CD4-positive, alpha-beta T cell treated with Interferon gamma for 1 hour (primary cell): Measurements from ENCODE around the gene GSC2.

ENCODE experiments used
- DNase-seq: peaks from one replicate; pipeline ENCODE4 v3.0.0-alpha.2; 2020

The GSC2 gene

DNA sequence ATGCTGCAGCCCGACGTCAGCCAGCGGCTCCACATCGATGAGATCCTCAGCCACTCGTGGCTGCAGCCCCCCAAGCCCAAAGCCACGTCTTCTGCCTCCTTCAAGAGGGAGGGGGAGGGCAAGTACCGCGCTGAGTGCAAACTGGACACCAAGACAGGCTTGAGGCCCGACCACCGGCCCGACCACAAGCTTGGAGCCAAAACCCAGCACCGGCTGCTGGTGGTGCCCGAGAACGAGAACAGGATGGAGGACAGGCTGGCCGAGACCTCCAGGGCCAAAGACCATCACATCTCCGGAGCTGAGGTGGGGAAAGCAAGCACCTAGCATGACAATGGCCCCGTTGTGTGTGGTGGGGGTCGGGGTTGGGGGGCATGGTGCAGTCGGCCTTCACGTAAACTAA, 17.9 kb downstream of the GSC2 start:
- DNase-seq = no peak

DNA sequence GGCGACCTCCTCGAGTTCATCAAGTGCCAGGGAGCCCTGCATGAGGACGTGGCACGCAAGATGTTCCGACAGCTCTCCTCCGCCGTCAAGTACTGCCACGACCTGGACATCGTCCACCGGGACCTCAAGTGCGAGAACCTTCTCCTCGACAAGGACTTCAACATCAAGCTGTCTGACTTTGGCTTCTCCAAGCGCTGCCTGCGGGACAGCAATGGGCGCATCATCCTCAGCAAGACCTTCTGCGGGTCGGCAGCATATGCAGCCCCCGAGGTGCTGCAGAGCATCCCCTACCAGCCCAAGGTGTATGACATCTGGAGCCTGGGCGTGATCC, 18.4 kb downstream of the GSC2 start:
- DNase-seq = no peak

DNA sequence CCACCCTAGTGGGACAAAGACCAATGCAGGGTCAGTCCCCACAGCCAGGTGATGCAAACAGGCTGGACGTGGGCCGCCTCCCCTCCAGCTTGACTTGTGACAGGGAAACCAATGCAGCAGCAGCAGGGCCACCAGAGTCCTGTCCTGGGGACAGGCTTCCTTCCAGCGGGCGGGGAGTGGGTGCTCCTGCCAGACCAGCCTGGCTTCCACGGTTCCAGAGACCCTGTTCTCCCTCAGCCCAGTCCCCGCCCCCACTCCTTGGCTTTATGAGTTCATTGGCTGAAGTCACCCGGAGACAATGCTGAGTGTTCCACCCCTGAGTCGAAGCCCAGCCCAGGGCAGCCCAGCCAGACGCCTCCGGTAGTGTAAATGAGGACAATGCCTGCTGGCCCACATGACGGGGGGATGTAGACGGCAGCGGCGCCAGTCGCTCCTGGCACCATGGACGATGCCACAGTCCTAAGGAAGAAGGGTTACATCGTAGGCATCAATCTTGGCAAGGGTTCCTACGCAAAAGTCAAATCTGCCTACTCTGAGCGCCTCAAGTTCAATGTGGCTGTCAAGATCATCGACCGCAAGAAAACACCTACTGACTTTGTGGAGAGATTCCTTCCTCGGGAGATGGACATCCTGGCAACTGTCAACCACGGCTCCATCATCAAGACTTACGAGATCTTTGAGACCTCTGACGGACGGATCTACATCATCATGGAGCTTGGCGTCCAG, 19.0 kb downstream of the GSC2 start, which contains the start of gene TSSK2:
TSS of gene TSSK2 (plus strand) at position 350 of the 726 bp plus-strand sequence. CDS start at position 442, 92 bp downstream.
- DNase-seq = no peak

DNA sequence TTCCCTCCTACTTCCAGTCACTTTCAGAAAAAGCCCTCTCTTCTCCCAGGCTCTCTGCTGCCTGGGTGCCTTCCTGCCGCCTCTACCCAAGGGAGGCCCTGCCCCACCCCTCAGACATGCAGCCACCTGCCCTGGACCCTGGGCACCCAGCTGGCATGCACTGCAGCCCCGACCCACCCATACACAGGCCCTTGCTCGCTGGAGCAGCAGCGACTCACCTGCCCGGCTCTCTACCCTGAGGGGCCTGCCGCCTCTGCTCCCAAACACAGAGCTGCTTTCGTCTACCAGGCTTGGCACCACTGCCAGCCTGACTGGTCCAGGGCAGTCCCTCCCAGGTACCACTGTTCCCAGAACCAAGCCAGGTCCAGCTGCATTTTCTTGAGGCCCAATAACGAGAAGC, 20.2 kb downstream of the GSC2 start:
- no peak for DNase-seq

DNA sequence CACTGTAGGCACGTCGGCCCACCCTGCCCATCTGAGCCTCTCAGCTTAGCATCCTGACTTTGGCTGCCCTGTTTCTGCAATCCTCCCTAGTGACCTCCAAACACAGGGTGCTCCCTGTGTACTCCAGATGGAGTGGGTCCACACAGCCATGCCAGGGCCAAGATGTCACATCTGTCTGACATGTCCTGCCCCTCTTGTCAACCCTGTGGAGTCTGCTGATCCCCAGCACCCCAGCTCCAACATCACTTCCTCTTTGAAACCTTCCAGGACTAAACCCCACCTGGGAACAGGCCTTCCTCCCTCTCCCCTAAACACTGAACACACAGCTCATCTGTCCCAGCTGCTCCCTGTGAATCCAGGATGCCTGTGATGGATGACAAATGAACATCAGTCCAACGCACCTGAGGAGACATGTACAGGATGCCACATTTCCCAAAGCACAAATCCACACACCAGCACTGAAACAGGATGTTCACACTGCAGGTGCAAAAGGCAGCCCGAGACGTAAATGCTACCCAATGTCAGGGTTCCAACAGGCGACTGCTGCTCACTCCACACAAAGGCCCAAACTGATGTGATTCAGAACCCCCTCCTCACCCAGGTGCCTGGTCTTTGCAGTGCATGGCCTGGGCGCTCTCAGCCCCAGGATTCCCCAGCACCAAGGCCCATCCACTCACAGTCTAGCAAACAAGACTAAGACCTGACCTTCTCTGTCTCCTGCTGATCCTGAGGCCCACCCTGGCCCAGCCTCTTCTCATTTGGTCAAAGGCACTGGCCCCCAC, 21.0 kb downstream of the GSC2 start:
- DNase-seq = no peak

DNA sequence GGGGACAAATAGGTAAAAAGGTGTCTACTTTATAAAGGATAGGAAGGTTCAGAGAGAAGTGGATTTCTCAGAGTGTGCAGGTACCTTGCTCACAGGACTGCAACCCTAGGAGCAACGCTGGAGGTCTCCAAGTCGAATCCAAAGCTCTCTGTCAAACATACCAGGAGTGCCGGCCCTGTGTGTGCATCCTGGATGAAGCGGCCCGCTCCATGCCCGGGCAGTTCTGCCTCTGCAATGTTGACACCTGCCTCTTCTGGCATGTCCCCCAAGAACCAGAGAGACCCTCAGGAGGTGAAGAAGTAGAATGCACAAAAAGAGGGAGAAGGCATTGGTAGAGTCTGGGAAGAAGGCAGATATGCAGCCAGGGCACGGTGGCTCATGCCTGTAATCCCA, 22.1 kb downstream of the GSC2 start:
- DNase-seq = no peak

DNA sequence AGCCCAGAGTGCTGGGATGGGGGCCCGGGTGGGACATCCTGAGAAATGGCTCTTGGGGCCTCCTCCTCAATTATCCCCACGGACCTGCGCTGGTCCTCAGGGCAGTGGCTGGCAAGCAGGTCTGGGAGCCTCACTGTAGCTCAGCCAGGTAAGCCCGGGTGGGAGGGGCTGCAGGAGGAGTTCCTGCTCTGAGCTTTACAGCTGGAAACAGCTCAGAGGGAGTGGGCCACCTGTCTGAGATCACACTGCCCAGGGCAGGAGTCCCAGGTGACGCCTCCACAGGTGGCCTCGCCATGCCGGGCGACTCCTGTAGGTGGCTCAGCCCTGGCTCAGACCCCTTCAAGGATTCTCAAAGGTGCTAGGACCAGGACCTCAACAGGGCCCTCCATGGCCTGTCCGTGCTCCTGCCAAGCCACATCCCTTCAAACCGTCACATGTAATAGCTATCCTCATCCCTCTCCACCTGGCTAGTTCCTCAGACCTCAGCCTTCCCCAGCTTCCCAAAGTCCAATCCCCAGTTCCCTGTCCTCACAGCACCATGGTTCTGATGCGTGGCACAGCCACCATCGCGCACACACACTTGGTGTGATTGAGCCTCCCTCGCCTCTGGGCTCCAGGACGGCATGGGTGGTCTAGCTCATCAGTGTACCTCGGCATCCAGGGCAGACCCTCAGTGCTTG, 22.6 kb downstream of the GSC2 start:
- no peak for DNase-seq

DNA sequence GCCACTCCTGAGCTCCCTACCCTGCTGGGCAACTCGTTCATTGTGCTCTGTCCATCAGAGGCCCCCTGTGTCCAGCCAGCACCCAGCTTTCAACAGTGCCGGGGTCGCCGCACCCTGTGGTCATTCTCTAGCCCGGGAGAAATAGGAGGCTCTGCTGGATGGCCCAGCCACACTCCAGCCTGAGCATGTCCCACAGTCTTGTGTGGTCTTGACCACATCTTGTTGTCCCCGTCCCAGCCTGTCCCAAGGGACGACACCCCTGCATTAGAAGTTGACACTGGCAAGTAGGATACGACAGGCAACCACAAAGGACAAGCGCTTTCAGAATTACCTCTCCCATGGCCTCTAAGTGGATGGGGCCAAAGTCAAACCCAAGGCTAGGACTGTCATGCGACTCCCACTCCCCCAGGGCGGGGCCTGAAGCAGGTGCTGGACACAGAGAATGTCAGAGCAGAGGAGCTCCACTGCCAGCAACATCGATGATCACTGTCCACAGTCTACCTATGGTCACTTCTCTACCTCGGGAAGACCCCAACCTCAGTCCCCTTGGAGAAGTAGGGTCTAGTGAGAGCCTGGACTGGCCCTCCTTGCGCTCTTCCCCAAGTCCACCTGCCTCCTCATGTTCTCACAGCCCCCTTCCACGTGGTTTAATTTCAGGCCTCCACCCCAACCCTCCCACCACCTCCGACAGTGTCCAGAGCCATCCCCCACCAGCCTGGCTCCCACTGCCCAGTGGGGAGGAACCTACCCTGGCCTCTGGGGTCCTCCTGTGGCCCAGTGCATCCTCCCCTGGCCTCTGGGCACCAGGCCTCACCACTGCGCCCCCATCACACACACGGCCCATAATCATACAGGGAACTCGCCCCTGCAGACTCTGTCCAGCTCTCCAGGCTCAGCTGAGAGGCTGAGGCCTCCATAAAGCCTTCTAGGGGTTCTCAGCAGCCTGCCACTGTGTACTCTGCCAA, 23.5 kb downstream of the GSC2 start:
- DNase-seq = no peak

DNA sequence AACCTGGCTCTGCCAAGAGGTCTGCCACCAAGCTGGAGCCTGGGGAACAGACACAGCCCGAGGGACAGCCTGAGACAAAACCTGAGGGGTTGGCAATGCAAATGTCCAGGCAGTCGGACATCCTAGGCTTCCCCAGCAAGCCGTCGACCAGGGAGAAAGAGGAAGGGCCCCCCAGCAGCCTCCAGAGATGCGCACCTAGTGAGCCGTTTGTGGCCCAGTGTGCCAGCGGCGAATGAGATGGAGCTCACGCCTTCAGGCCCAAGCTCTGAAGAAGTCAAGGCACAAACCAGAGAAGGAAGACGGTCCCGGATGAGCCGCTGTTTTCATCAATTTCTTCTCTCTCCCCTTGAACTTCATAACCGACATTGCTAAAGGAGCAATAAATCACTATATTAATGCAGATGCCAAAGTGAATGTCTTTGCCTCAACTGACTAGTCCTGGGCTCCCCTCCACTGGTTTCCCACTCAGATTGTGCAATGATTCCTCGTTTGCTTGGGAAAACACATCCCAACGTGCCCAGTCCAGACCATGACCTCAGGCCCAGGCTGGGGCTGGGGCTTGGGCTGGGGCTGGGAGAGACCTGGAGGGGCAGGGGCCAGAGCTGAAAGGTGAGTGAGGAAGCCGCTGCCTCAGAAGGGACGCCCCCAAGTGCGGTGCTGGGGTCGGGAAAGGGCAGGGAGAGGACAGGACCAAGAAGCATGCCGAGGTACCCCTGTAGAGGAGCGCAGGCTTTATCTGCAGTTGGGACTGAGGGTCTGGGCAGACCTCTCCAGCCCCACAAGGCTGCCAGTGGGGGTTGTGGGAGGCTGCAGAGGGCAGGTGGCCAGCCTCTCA, 24.4 kb downstream of the GSC2 start:
- no peak for DNase-seq

DNA sequence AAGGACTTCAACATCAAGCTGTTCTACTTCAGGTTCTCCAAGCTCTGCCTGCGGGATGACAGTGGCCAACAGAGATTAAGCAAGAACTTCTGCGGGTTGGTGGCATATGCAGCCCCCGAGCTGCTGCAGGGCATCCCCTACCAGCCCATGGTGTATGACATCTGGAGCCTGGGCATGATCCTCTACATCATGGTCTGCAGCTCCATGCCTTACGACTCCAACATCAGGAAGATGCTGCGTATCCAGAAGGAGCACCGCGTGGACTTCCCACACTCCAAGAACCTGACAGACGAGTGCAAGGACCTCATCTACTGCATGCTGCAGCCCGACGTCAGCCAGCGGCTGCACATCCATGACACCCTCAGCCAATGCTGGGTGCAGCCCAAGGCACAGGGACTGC, 25.1 kb downstream of the GSC2 start:
- no peak for DNase-seq

DNA sequence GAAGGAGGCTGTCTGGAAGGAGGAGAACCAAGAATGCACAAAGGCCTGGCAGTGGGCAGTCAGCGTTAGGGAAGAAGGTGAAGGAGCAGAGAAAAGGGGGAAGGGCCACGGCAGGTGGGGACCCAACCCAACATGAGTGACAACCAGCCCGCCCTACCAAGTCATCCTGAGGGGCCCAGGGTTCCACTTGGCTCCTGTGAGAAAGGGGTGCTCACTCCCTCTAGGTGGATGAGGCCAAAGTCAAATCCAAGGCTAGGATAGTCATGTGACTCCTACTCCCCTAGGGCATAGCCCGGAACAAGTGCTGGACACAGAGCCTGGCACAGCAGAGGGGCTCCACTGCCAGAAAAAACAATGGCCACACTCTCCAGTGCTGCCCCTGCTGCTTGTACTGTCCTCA, 25.7 kb downstream of the GSC2 start:
- DNase-seq = no peak

DNA sequence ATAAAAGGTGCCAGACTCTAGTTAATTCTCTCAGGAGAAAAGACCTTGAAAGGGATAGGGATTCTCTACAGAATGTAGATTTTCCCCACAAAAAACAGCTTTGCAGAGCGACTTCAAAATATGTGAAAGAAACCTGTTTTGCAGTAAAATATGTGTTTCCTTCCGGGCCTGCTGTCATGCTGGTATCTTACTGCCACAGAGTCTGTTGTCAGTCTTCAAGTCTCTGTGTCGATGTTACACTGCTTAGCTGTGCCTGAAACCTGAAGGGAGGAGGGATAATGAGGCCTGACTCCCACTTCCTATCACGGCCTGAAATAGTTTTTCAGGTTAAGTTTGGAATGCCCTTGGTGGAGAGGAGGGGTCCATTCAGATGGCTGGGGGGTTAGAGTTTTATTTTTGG, 26.2 kb downstream of the GSC2 start:
- DNase-seq = no peak

DNA sequence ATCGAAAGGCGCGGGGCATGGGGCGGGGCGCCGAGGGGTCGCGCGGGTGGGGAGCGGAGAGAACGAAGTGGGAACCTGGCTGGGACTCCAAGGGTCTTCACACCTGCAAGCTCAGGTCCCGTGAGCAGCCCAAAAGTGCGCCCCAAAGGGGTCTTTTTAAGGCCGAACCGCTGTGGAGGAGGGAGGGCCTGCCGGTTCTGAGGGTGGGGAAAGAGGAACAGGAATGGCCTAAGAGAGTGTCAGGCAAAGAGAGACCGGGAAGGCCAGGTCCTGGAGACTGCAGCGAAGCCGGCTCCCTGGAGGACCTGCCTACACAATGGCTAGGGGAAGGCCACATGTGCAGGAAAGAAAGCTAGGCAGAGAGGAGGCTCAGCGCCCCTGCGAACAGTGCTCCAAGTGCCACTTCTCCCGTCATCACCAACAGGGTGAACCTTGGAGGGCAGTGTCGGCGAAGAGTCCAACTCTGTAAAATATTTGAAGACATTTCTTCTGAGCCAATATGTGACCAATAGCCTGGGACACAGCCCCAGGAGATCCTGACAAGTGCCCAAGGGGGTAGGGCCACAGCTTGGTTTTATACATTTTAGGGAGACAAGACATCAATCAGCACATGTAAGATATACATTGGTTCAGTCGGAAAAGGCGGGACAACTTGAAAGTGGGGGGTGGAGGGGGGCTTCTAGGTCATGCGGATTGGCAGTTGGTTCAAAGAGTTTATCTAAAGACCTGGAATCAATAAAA, 27.2 kb downstream of the GSC2 start:
- no peak for DNase-seq

DNA sequence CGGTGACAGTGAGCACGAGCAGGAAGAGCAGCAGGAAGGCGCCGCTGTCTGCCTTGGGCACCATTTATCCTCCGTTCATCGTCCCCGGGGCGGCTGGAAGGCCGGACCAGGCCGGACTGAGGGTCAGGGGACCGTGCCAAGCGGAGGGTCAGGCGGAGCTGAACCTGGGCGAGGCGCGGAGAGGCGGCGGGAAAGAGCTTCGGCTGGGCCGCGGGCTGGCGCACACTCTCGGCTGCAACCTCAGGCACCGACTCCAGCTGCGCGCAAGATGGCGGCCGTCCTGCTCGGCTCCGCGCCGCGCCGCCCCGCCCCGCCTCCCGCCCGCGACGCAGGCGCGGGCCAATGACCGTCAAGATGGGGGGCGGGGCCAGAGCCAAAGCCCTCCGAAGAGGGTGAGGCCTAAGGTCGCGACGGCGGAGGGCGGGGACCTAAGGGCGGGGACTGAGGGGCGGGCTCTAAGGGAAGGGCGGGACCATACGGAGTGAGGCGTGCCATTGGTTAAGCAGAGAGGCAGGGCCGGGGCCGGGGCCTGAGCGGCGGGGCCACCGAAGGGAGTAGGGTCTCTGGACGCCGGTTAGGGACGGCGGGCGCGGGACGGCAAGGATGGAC, 27.8 kb downstream of the GSC2 start, which contains the start of gene DGCR2:
TSS of gene DGCR2 (minus strand) at position 270 of the 609 bp plus-strand sequence. CDS start at position 64, 206 bp downstream.
- DNase-seq = peak; percentile 95

DNA sequence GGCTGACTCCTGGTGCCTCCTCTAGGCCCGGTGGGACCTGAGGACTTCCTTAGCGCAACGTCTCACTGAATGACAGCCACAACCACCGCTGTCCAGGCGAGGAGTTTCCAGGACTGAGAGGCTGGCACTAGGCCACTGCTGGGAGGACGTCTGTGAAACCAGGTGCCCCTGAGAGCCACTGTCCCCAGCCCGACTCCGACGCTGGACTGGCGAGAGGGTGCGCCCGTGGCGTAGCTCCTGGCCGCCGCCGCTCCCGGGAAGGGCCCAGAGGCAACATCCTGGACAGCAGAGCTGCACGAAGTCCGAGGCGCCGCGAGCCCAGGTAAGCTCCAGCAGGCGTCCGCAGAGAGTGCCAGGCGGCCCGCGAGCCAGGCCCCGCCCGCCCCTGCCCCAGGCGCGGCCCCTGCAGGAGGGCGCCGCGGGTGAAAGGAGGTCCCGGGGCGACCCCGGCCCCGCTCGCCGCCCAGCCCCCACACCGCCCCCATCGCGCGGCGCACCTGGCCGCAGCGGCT, 28.4 kb downstream of the GSC2 start:
- peak; percentile 20 for DNase-seq

DNA sequence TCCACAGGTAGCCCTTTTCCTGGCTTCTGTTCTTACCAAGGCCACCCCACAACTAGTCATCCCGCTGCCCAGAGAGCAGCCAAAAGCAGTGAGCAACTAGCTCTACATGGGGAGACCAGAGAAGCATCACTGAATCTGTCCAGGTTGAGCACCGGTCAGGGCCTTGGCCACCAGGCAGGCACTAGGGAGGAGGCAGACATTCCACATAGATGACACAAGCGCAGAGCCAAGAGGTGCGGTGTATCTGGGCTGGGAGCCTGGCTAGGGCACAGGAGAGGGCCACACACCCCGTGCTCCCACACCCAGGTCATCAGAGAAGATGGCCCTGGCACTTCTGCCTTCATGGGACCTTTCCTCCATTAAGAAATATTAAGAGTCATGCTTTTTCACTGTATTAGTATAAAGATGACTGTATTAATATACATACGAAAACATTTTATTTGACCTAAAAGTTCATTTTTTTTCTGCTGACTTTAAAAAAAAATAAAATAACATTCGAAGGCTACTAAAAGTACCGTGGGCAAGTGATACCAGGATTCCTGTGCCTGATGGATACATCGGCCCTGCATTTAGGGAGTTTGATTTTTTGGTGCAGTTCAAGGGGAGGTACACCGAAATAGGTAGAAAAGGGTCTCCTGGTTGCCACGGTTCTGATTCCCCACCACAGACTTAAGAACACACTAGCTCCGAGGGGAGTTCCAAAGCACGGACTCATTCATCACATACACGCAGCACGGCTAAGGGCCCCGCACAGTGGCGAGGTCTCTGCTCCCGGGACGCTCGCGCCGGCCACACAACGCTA, 29.1 kb downstream of the GSC2 start:
- no peak for DNase-seq

DNA sequence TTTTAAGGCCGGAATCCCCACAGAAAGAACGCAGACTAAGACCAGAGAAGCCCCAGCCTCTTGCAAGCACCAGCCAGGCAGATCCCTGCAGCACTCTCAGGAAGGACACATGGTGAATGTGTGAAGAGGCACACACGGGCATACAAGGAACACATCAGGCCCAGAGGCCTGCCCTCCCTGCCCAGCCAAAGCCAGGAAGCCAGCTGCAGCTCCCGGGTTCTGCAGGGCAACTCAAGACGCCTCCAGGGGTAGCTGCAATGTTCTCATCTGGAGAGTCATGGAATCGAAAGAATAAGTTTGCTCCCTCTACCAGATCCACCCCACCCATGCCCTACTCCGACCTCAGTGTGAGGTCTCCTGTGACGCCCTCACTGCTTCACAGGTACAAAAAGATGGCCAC, 30.1 kb downstream of the GSC2 start:
- DNase-seq = no peak

DNA sequence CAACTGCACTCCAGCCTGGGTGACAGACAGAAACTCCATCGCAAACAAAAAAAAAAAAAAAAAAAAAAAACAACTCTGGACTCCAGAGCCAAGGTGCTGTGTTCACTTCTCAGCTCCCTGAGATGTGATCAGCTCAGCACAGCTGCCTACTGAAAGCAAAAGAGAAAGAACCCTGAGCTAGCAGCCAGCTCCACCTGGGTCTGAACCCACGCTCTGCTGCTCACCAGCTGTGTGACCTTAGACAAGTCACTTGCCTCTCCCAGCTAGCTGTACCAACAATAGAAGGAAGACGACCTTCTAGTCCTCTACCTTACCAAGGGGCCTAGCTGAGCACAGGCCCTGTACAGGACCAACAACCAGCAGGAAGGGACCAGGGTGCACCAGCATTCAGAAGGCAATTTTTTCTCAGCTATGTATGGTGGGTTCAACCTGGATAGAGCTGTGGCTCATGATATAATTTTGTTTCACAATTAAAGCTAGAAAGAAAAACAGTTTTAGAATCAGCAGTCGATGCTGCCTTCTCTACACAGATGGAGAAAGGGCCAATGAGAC, 31.7 kb downstream of the GSC2 start:
- peak; percentile 22 for DNase-seq

DNA sequence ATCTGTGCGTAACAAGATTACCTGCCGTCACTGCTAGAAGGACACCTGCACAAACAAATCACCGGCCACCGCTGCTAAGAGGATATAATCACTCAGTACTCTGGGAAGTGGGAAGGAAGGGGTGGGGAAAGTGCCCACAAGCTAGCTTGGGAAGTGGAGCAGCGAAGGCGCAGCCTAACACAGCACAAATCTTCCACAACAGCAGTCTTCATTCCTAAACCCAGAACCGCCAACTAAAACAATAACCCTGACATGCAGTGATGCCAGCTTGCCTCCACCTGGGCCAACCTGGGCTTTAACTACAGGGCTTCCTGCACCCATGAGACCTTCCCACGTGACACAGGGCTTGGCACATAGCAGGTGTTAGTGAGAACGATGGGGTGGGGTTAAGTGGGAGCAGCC, 33.0 kb downstream of the GSC2 start:
- DNase-seq = no peak
